OCI-LY3 (cell line): Measurements from ENCODE around the gene TMEM123.

Experiments
- EZH2phosphoT487 ChIP-seq: fragments of 200-600 bp; shearing (Covaris generic); IDR thresholded peaks from 2 replicates; pipeline ENCODE4 v1.6.1; 2018; ENCODE audit warnings: antibody characterized with exemption, mixed run types, low read depth
- TF ChIP-seq, protein P1 (sequence below): fragments of 200-600, 300-600 bp; sonication (generic); IDR thresholded peaks from 2 replicates; pipeline ENCODE4 v1.5.1; 2014; ENCODE audit warnings: antibody characterized with exemption, low read length, low read depth

DNA sequence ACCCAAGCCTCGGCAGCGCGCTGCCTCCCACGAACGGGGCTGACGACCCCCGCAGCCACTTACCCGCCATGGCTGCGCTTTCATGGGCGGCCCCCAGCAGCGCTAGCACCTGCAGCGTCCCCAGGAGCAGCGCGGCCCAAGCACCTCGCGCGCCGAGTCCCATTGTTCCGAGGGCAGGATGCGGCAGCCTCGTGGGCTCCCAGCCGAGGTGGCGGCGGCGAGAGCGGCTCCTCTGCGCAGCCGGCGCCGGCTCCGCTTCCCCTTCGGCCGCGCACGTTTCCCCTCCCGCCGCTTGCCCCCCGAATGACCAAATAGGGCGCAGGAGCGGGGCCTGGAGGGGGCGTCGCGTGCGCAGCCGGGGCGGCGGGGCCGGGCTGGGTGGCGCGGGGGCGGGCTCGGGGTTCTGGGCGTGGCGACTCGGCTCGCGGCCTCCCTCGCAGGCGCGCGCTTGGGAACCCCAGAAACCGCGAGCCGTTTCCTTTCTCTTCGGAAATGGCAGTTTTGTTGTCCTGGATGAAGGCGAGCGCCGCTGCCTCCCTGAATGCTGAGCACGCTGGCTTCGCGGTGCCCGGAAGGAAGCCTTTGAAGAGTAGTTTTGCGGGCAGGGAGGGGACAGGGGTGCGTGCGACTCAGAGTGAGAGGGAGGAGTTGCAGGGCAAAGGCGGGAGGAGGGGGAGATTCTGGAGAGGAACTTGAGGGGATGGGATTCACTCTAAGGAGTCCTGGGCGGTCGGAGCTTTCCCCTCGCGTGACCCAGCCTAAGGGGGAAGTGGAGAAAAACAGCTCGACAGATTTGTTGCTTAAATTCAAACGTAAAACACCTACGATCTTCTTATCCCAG lies at the start of gene TMEM123:
- TF ChIP-seq, protein P1, sequence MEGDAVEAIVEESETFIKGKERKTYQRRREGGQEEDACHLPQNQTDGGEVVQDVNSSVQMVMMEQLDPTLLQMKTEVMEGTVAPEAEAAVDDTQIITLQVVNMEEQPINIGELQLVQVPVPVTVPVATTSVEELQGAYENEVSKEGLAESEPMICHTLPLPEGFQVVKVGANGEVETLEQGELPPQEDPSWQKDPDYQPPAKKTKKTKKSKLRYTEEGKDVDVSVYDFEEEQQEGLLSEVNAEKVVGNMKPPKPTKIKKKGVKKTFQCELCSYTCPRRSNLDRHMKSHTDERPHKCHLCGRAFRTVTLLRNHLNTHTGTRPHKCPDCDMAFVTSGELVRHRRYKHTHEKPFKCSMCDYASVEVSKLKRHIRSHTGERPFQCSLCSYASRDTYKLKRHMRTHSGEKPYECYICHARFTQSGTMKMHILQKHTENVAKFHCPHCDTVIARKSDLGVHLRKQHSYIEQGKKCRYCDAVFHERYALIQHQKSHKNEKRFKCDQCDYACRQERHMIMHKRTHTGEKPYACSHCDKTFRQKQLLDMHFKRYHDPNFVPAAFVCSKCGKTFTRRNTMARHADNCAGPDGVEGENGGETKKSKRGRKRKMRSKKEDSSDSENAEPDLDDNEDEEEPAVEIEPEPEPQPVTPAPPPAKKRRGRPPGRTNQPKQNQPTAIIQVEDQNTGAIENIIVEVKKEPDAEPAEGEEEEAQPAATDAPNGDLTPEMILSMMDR = 0 out of 2 replicates have a peak, but pooled peaks have one; percentile 5
- no peak for TF ChIP-seq EZH2phosphoT487
